Effector memory CD8-positive, alpha-beta T cell (primary cell): ENCODE data around the gene PLAU.
"Not testable (repeated sequence)": the region's sequence is repeated elsewhere in the genome, so short reads cannot be mapped to it uniquely, and the experiment has no call there.

ENCODE experiments used
- ATAC-seq: fragments of 150-1000 bp; cut with Tn5 transposase; replicated peaks from 2 replicates; pipeline ENCODE4 v1.10.0; 2021; ENCODE audit warnings: mild to moderate bottlenecking, moderate library complexity
- DNase-seq, 3 experiments: peaks; one replicate each; pipeline ENCODE4 v3.0.0; 2021
- H3K27ac Mint-ChIP-seq, 2 donors: one replicate each; pipeline ENCODE4 v1.8.0; 2022; ENCODE audit warnings: mild to moderate bottlenecking in 2 of 2, mixed read lengths in 2 of 2, moderate library complexity in 2 of 2
- H3K27me3 Mint-ChIP-seq, 2 donors: one replicate each; pipeline ENCODE4 v1.8.0; 2022; ENCODE audit warnings: mixed read lengths in 2 of 2
- H3K36me3 Mint-ChIP-seq: one replicate; pipeline ENCODE4 v1.8.0; 2022; ENCODE audit warnings: mild to moderate bottlenecking, moderate library complexity, mixed read lengths; ENCODE audit not compliant: insufficient read depth
- H3K4me1 Mint-ChIP-seq, 2 donors: one replicate each; pipeline ENCODE4 v1.8.0; 2022; ENCODE audit warnings: low read depth in 2 of 2, mixed read lengths in 2 of 2
- H3K4me3 Mint-ChIP-seq, 2 donors: one replicate each; pipeline ENCODE4 v1.8.0; 2022; ENCODE audit warnings: mild to moderate bottlenecking in 2 of 2, mixed read lengths in 2 of 2, moderate library complexity in 2 of 2
- H3K9me3 Mint-ChIP-seq, 2 donors: one replicate each; pipeline ENCODE4 v1.8.0; 2022; ENCODE audit warnings: mixed read lengths in 2 of 2

Gene PLAU

GRCh38 chr10:73946253-73947145 is 35.6 kb downstream of the PLAU start:
- DNase-seq, result no peak
- no peak overlapping the region for H3K27ac Mint-ChIP-seq
- ATAC-seq, result no peak
- H3K9me3 Mint-ChIP-seq, result no peaks in the 10 kb centered on the region
- no peak overlapping the region for H3K4me3 Mint-ChIP-seq
- H3K36me3 Mint-ChIP-seq, result no peaks in the 10 kb centered on the region
- no peaks in the 10 kb centered on the region for H3K4me1 Mint-ChIP-seq
- H3K27me3 Mint-ChIP-seq, result no peaks in the 10 kb centered on the region

GRCh38 chr10:73948947-73949633 is 38.2 kb downstream of the PLAU start:
- no peak overlapping the region for H3K27ac Mint-ChIP-seq
- ATAC-seq (no peak), DNase-seq (no peak)
- no peaks in the 10 kb centered on the region for H3K9me3 Mint-ChIP-seq
- no peaks in the 10 kb centered on the region for H3K36me3 Mint-ChIP-seq
- no peak overlapping the region for H3K4me3 Mint-ChIP-seq
- H3K4me1 Mint-ChIP-seq, result peaks cover 7% of the 10 kb centered on the region in 2 donors
- H3K27me3 Mint-ChIP-seq, result no peaks in the 10 kb centered on the region

- Mint-ChIP-seq H3K36me3 (peaks cover 5% of the 10 kb centered on the region), H3K4me1 (peaks cover 8 to 12% of the 10 kb centered on the region in 2 donors), H3K27me3 (no peaks in the 10 kb centered on the region), H3K4me3 (no peak overlapping the region), H3K9me3 (no peaks in the 10 kb centered on the region), H3K27ac (no peak overlapping the region)
- ATAC-seq (no peak), DNase-seq (no peak)
These were observed 39.4 kb downstream of the PLAU start for GRCh38 chr10:73950155-73950948.

GRCh38 chr10:73953665-73954064 is 42.7 kb downstream of the PLAU start:
- H3K36me3 Mint-ChIP-seq, result peaks cover 9% of the 10 kb centered on the region
- no peak overlapping the region for H3K4me3 Mint-ChIP-seq
- H3K4me1 Mint-ChIP-seq, result peaks cover 30 to 31% of the 10 kb centered on the region in 2 donors
- no peaks in the 10 kb centered on the region for H3K27me3 Mint-ChIP-seq
- H3K9me3 Mint-ChIP-seq, result no peaks in the 10 kb centered on the region
- no peak for ATAC-seq
- H3K27ac Mint-ChIP-seq, result peak overlapping the region in 1 of 2 donors; percentile 15
- DNase-seq, result no peak

GRCh38 chr10:73954737-73955136 is 43.8 kb downstream of the PLAU start:
- ATAC-seq, result no peak
- Mint-ChIP-seq H3K4me1 (peaks cover 37 to 38% of the 10 kb centered on the region in 2 donors), H3K4me3 (no peak overlapping the region), H3K36me3 (peaks cover 9% of the 10 kb centered on the region), H3K27me3 (no peaks in the 10 kb centered on the region), H3K9me3 (no peaks in the 10 kb centered on the region), H3K27ac (peak overlapping the region in 1 of 2 donors; percentile 56)
- DNase-seq, result no peak

DNA sequence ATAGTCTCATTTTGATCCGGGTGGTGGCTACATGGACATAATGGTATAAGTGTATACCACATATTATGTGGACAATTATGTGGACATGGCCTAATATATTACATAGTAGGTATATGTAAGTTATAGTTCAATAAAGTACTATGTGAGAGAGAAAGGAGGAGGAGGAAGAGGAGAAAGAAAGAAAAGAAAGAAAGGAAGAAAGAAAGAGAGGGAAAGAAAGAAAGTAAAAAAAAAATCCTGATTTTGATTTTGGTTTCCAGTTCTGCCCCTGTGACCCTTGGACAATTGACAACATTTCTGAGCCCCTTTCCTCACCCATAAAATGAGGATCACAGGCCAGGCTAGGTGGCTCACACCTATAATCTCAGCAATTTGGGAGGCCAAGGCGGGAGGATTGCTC is 44.8 kb downstream of the PLAU start:
- ATAC-seq (no peak), DNase-seq (no peak)
- Mint-ChIP-seq H3K27ac (peak overlapping the region in 1 of 2 donors; percentile 56), H3K9me3 (no peaks in the 10 kb centered on the region), H3K4me1 (peaks cover 47 to 48% of the 10 kb centered on the region in 2 donors), H3K36me3 (peaks cover 11% of the 10 kb centered on the region), H3K4me3 (peak overlapping the region; percentile 22 to 32), H3K27me3 (no peaks in the 10 kb centered on the region)

- Mint-ChIP-seq H3K4me1 (peaks cover 52% of the 10 kb centered on the region in 2 donors), H3K4me3 (peak overlapping the region; percentile 83 to 85), H3K27me3 (no peaks in the 10 kb centered on the region), H3K27ac (peak overlapping the region; percentile 79 to 87), H3K9me3 (no peaks in the 10 kb centered on the region), H3K36me3 (peaks cover 11% of the 10 kb centered on the region)
- DNase-seq (peak; percentile 27 to 29 (median 27)), ATAC-seq (peak; percentile 87)
These were observed 45.8 kb downstream of the PLAU start for GRCh38 chr10:73956476-73957359.

DNA sequence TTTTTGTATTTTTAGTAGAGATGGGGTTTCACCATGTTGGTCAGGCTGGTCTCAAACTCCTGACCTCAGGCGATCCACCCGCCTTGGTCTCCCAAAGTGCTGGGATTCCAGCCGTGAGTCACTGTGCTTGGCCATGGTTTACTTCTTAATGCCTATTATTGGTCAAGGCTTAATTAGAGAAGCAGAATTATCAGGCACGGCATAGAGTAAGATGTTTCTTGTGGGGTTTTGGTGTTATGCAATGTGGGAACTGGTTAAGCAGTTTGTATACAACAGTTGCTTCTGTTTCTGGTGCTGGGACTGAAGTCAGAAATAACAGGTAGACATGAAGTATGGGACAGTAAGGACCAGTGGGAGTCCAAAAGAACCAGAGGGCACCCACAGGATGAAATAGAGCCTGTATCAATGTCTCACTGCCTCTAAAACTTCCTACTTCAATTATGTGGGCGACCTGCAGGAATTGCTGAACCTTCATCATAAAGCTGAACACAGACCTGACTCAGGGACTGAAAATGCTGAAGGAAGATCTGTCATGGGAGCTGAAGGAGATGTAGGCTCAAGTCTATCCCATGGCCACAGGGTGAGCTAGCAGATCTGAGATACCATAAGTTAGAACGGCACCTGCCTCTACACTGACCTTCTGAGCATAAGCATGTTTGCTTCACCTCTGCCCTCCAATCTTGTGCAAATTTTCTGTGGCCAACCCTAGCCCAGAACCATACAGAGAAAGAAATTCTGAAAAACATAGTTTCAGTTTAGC is 48.7 kb downstream of the PLAU start:
- Mint-ChIP-seq H3K9me3 (no peaks in the 10 kb centered on the region), H3K4me3 (peak overlapping the region; percentile 10 to 54), H3K4me1 (peaks cover 45 to 48% of the 10 kb centered on the region in 2 donors), H3K36me3 (peaks cover 7% of the 10 kb centered on the region), H3K27ac (peak overlapping the region; percentile 66 to 69), H3K27me3 (no peaks in the 10 kb centered on the region)
- ATAC-seq (no peak), DNase-seq (no peak)

- no peaks in the 10 kb centered on the region for H3K9me3 Mint-ChIP-seq
- H3K27me3 Mint-ChIP-seq, result no peaks in the 10 kb centered on the region
- H3K36me3 Mint-ChIP-seq, result peaks cover 2% of the 10 kb centered on the region
- DNase-seq (no peak), ATAC-seq (no peak)
- no peak overlapping the region for H3K4me3 Mint-ChIP-seq
- no peak overlapping the region for H3K27ac Mint-ChIP-seq
- peaks cover 28 to 30% of the 10 kb centered on the region in 2 donors for H3K4me1 Mint-ChIP-seq
These were observed 51.5 kb downstream of the PLAU start for GRCh38 chr10:73962386-73962785.

DNA sequence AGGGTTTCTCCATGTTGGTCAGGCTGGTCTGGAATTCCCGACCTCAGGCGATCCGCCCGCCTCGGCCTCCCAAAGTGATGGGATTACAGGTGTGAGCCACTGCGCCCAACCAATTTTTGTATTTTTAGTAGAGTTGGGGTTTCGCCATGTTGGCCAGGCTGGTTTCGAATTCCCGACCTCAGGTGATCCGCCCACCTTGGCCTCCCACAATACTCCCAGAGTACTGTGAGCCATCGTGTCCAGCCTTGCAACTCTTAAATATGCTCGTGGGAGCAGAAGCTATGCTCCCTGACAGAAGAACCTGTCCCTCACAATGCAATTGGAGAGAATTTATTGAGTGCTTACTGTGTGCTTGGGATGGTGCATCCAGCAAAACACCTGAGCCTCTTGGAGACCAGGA is 52.6 kb downstream of the PLAU start:
- not testable (repeated sequence) for ATAC-seq, H3K27me3 Mint-ChIP-seq, H3K27ac Mint-ChIP-seq, H3K36me3 Mint-ChIP-seq, H3K4me3 Mint-ChIP-seq, H3K9me3 Mint-ChIP-seq, DNase-seq
- H3K4me1 Mint-ChIP-seq, result peaks cover 33 to 38% of the 10 kb centered on the region in 2 donors

DNA sequence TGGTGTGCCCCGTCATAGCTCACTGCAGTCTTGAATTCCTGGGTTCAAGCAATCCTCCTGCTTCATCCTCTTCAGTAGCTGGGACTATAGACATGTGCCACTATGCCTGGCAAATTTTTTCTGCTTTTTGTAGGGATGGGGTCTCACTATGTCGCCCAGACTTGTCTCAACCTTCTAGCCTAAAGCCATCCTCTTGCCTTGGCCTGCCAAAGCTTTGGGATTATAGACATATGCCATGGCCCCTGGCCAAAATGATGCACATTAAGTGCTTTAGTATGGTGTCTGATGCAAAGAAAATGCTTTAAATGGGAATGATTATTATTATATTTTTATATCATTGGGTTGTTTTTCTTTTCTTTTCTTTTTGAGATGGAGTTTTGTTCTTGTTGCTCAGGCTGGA is 53.8 kb downstream of the PLAU start:
- ATAC-seq (no peak), DNase-seq (no peak)
- Mint-ChIP-seq H3K27me3 (no peaks in the 10 kb centered on the region), H3K9me3 (no peaks in the 10 kb centered on the region), H3K36me3 (peaks cover 2% of the 10 kb centered on the region), H3K27ac (no peak overlapping the region), H3K4me1 (peaks cover 34 to 39% of the 10 kb centered on the region in 2 donors), H3K4me3 (no peak overlapping the region)

DNA sequence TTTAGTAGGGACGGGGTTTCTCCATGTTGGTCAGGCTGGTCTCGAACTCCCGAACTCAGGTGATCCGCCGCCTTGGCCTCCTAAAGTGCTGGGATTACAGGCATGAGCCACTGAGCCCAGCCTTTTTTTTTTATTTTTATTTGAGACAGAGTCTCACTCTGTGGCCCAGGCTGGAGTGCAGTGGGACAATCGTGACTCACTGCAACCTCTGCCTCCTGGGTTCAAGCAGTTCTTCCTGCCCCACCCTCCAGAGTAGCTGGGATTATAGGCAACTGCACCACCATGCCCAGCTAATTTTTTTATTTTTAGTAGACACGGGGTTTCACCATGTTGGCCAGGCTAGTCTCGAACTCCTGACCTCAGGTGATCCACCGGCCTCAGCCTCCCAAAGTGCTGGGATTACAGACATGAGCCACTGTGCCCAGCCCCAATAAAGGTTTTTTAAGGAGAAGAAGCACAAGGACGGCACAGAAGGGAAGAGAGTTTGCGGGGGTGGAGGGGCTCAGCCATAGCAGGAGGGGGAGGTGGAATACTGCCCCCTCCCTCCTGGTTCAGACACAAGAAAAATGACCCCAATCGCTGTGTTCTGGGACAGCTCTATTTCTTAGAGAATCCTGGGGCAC is 54.4 kb downstream of the PLAU start:
- H3K27ac Mint-ChIP-seq, ATAC-seq, H3K9me3 Mint-ChIP-seq, H3K27me3 Mint-ChIP-seq, H3K36me3 Mint-ChIP-seq, DNase-seq, H3K4me3 Mint-ChIP-seq: not testable (repeated sequence)
- H3K4me1 Mint-ChIP-seq, result peaks cover 28 to 32% of the 10 kb centered on the region in 2 donors
